Epithelial cell of proximal tubule (primary cell): Measurements from ENCODE around the gene KLF11. TPM values are rescaled to one million over a fixed set of nuclear protein-coding genes. Genes with fewer than 3 reads are reported as not detected.

Source experiments
- DNase-seq: peaks from one replicate; pipeline ENCODE4 v3.0.0-alpha.2; 2011; ENCODE audit warnings: low read depth
- H3K4me3 ChIP-seq: 2 replicates; pipeline ENCODE4 v1.5.1; 2011; ENCODE audit warnings: low read depth, mild to moderate bottlenecking, low read length
- total RNA-seq: library from RNA; depleted of rRNA; stranded (reverse); fragments of >200 nt; gene quantifications from 2 replicates; pipeline ENCODE4 v1.2.3, GENCODE V29; 2015
- TF ChIP-seq, protein P1 (sequence below): conservative IDR thresholded peaks from 2 replicates; pipeline ENCODE4 v1.5.1; 2012; ENCODE audit warnings: low read depth, mild to moderate bottlenecking, low read length

Gene KLF11
- total RNA-seq, 1 donor from 2014 or later = 9.3 TPM

GRCh38 chr2:10071176-10071575, 27.8 kb downstream of the KLF11 start:
- no peak for DNase-seq
- H3K4me3 ChIP-seq = no peak overlapping the region
- TF ChIP-seq, protein P1, sequence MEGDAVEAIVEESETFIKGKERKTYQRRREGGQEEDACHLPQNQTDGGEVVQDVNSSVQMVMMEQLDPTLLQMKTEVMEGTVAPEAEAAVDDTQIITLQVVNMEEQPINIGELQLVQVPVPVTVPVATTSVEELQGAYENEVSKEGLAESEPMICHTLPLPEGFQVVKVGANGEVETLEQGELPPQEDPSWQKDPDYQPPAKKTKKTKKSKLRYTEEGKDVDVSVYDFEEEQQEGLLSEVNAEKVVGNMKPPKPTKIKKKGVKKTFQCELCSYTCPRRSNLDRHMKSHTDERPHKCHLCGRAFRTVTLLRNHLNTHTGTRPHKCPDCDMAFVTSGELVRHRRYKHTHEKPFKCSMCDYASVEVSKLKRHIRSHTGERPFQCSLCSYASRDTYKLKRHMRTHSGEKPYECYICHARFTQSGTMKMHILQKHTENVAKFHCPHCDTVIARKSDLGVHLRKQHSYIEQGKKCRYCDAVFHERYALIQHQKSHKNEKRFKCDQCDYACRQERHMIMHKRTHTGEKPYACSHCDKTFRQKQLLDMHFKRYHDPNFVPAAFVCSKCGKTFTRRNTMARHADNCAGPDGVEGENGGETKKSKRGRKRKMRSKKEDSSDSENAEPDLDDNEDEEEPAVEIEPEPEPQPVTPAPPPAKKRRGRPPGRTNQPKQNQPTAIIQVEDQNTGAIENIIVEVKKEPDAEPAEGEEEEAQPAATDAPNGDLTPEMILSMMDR = no peak

DNA sequence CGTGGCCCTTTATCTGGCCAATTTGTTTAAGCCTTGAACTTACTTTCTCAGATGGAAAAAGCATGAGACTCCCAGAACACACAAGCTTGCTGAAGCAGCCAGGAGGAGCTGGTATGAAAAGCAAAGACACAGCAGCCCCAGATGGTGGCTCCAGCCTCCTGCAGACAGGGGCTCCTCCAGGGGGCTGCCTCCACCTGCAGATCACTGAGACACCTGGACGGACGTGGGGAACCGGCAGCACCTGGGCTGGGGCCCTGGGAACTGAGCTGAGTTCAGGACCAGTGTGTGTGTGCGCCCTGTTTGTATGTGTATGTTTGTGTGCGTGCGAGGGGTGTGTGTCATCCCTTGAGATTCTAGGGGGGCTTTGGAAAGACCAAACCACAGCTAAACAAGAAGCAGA, 28.2 kb downstream of the KLF11 start:
- no peak overlapping the region for H3K4me3 ChIP-seq
- TF ChIP-seq, protein P1 = no peak
- DNase-seq = no peak

DNA sequence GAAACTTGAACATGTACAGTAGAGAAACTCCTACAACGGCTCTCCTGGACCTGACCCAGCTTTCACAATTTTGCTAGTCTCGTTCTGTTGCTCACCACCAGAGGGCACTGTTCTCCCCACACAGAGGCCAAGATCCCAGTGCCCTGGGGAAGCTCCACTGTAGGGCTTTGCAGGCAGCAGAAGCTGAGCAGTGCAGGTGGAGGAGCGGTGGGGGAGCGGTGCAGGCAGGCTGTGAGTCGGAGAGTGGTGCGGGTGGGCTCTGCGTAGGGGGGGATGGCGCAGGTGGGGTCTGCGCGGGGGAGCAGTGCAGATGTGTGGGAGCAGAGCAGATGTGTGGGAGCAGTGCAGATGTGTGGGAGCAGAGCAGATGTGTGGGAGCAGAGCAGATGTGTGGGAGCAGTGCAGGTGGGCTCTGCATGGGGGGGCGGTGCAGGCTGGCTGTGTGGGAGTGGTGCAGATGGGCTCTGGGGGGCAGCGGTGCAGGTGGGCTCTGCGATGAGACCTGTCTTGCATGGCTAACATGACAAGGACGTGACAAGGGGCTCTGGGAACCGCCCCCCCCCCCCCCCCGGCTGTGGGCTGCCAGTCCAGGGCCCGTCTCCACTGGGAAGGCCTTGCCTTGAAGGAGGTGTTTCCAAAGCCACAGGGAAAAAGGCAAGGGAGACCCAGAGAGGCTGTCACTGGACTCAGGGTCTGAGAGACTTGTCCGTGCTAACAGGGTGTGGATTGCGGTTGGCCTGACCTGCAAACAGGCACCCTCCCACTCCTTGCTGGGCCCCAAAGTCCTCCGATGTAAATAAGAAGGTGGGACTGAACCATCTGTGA, 29.5 kb downstream of the KLF11 start:
- TF ChIP-seq, protein P1 = peak; percentile 95
- DNase-seq = no peak
- H3K4me3 ChIP-seq = no peak overlapping the region

GRCh38 chr2:10073706-10074105, 30.4 kb downstream of the KLF11 start:
- TF ChIP-seq, protein P1 = no peak
- DNase-seq = no peak

GRCh38 chr2:10075101-10075500, 31.8 kb downstream of the KLF11 start:
- TF ChIP-seq, protein P1 = no peak
- H3K4me3 ChIP-seq = peak overlapping the region; percentile 16
- no peak for DNase-seq

More at GRCh38 chr2:10073706-10074105, 30.4 kb downstream of the KLF11 start:
- peak overlapping the region; percentile 11 for H3K4me3 ChIP-seq

GRCh38 chr2:10075571-10076209, 32.3 kb downstream of the KLF11 start:
- TF ChIP-seq, protein P1 = no peak
- no peak for DNase-seq
- H3K4me3 ChIP-seq = peak overlapping the region; percentile 16
